ENCODE data around the gene MICB. TPM values are rescaled to one million over a fixed set of nuclear protein-coding genes. Genes with fewer than 3 reads are reported as not detected.
A peak's percentile ranks its signal among the peaks of the same experiment; 100 is the strongest.

The MICB gene
- total and polyA plus RNA-seq, 9 of the 15 experiments (the other 6 are each of a cell fraction or from before 2014, with no cell fraction given) = 13.3 to 34.5 (median 19.8) TPM

DNA sequence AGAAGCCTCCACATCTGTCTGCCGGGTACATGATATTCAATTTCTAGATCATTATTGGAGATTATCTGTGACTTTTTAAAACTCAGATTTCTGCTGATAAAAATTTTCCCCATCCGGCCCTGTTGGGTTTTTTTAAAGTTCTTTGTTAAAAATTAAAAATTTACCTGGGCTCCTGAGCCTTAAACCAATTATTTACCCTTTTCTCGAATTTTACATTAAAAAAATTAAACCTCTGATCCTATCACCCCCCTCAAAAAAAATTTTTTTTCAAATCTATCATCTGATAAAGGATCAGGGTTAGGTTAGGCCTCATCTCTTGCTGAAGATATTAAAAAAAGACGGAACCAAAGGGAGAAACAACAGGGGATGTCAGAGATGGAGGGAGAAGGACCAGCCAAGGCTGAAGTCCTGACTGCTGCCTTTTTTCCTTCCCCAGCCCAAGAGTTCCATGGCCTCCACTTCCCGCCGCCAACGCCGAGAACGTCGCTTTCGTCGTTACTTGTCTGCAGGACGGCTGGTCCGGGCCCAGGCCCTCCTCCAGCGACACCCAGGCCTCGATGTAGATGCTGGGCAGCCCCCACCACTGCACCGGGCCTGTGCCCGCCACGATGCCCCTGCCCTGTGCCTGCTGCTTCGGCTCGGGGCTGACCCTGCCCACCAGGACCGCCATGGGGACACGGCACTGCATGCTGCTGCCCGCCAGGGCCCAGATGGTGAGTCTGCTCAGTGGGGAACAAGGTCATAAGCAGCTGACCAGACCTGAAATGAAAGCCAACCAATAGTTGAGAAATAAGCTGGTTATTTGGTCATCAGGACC lies 50.0 kb downstream of the MICB start (continued):
- TF ChIP-seq, protein P1, sequence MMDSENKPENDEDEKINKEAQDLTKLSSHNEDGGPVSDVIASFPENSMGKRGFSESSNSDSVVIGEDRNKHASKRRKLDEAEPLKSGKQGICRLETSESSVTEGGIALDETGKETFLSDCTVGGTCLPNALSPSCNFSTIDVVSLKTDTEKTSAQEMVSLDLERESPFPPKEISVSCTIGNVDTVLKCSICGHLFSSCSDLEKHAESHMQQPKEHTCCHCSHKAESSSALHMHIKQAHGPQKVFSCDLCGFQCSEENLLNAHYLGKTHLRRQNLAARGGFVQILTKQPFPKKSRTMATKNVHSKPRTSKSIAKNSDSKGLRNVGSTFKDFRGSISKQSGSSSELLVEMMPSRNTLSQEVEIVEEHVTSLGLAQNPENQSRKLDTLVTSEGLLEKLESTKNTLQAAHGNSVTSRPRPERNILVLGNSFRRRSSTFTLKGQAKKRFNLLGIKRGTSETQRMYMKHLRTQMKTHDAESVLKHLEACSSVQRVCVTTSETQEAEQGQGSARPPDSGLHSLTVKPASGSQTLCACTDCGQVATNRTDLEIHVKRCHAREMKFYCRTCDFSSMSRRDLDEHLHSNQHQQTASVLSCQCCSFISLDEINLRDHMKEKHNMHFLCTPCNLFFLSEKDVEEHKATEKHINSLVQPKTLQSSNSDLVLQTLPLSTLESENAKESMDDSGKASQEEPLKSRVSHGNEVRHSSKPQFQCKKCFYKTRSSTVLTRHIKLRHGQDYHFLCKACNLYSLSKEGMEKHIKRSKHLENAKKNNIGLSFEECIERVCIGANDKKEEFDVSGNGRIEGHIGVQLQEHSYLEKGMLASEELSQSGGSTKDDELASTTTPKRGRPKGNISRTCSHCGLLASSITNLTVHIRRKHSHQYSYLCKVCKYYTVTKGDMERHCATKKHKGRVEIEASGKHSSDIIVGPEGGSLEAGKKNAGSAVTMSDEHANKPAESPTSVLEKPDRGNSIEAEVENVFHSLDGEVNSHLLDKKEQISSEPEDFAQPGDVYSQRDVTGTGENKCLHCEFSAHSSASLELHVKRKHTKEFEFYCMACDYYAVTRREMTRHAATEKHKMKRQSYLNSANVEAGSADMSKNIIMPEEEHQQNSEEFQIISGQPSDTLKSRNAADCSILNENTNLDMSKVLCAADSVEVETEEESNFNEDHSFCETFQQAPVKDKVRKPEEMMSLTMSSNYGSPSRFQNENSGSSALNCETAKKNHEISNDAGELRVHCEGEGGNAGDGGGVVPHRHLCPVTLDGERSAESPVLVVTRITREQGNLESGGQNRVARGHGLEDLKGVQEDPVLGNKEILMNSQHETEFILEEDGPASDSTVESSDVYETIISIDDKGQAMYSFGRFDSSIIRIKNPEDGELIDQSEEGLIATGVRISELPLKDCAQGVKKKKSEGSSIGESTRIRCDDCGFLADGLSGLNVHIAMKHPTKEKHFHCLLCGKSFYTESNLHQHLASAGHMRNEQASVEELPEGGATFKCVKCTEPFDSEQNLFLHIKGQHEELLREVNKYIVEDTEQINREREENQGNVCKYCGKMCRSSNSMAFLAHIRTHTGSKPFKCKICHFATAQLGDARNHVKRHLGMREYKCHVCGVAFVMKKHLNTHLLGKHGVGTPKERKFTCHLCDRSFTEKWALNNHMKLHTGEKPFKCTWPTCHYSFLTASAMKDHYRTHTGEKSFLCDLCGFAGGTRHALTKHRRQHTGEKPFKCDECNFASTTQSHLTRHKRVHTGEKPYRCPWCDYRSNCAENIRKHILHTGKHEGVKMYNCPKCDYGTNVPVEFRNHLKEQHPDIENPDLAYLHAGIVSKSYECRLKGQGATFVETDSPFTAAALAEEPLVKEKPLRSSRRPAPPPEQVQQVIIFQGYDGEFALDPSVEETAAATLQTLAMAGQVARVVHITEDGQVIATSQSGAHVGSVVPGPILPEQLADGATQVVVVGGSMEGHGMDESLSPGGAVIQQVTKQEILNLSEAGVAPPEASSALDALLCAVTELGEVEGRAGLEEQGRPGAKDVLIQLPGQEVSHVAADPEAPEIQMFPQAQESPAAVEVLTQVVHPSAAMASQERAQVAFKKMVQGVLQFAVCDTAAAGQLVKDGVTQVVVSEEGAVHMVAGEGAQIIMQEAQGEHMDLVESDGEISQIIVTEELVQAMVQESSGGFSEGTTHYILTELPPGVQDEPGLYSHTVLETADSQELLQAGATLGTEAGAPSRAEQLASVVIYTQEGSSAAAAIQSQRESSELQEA (IDR thresholded peaks at IDR 0.05; ENCODE audit: low read depth) = no peak
- no peak for TF ChIP-seq SMARCE1 (IDR thresholded peaks at IDR 0.05)
- no peak for TF ChIP-seq ZBED1 (IDR thresholded peaks at IDR 0.05)
- TF ChIP-seq ZNF668 (CRISPR knock-in tag; IDR thresholded peaks at IDR 0.05) = no peak
- peak; percentile 70 for TF ChIP-seq RBBP5 (IDR thresholded peaks at IDR 0.05; ENCODE audit: borderline replicate concordance, insufficient read depth, low read length, poor library complexity, severe bottlenecking)
- no peak for TF ChIP-seq ZNF561 (CRISPR knock-in tag; conservative IDR thresholded peaks at IDR 0.05)
- no peak for TF ChIP-seq JUN (IDR thresholded peaks at IDR 0.05; ENCODE audit: borderline replicate concordance, low read depth, low read length)
- TF ChIP-seq JUN (CRISPR knock-in tag; IDR thresholded peaks at IDR 0.05; ENCODE audit: borderline replicate concordance) = 0 out of 2 replicates have a peak, but pooled peaks have one; percentile 69
- no peak for TF ChIP-seq RAD51 (IDR thresholded peaks at IDR 0.05; ENCODE audit: borderline replicate concordance, low read depth)
- TF ChIP-seq HDGF (IDR thresholded peaks at IDR 0.05) = 0 out of 2 replicates have a peak, but pooled peaks have one; percentile 77
- TF ChIP-seq GATAD2B (IDR thresholded peaks at IDR 0.05; ENCODE audit: borderline replicate concordance) = no peak
- TF ChIP-seq, protein P2, sequence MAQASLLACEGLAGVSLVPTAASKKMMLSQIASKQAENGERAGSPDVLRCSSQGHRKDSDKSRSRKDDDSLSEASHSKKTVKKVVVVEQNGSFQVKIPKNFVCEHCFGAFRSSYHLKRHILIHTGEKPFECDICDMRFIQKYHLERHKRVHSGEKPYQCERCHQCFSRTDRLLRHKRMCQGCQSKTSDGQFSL (CRISPR knock-in tag; IDR thresholded peaks at IDR 0.05) = no peak
- TF ChIP-seq, protein P2 (tag; IDR thresholded peaks at IDR 0.05) = peak in 1 of 2 experiments; percentile 84; a peak in 1 of 4 replicates
- TF ChIP-seq SAFB (IDR thresholded peaks at IDR 0.05; ENCODE audit: borderline replicate concordance, low read depth, low read length) = no peak
- 0 out of 2 replicates have a peak, but pooled peaks have one; percentile 4 for TF ChIP-seq TCF3 (CRISPR knock-in tag; IDR thresholded peaks at IDR 0.05)
- peak; percentile 90 for TF ChIP-seq ERF (CRISPR knock-in tag; IDR thresholded peaks at IDR 0.05)
- TF ChIP-seq, protein P3, sequence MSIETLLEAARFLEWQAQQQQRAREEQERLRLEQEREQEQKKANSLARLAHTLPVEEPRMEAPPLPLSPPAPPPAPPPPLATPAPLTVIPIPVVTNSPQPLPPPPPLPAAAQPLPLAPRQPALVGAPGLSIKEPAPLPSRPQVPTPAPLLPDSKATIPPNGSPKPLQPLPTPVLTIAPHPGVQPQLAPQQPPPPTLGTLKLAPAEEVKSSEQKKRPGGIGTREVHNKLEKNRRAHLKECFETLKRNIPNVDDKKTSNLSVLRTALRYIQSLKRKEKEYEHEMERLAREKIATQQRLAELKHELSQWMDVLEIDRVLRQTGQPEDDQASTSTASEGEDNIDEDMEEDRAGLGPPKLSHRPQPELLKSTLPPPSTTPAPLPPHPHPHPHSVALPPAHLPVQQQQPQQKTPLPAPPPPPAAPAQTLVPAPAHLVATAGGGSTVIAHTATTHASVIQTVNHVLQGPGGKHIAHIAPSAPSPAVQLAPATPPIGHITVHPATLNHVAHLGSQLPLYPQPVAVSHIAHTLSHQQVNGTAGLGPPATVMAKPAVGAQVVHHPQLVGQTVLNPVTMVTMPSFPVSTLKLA (conservative IDR thresholded peaks at IDR 0.05) = 0 out of 4 replicates have a peak, but pooled peaks of 1 of the 2 experiments have one; percentile 12
- TF ChIP-seq ZNF121 (CRISPR knock-in tag; conservative IDR thresholded peaks at IDR 0.05) = no peak

Data from K562 (cell line).